Neuronal stem cell (in vitro differentiated cells): ENCODE data around the gene AMDHD2.

Source experiments
- DNase-seq: peaks from one replicate; pipeline ENCODE4 v3.0.0-alpha.2; 2013; ENCODE audit warnings: low spot score
- H2AFZ ChIP-seq: one replicate; pipeline ENCODE4 v1.6.1; 2013; ENCODE audit warnings: mild to moderate bottlenecking, low read length, inconsistent platforms
- H2AK5ac ChIP-seq: 2 replicates; pipeline ENCODE4 v1.6.1; 2013; ENCODE audit warnings: low read depth, mild to moderate bottlenecking, inconsistent platforms, low read length, moderate library complexity, mixed read lengths
- H2BK120ac ChIP-seq: 2 replicates; pipeline ENCODE4 v1.6.1; 2013; ENCODE audit warnings: low read depth, mild to moderate bottlenecking, inconsistent platforms, low read length, moderate library complexity, mixed read lengths
- H2BK12ac ChIP-seq: one replicate; pipeline ENCODE4 v1.6.1; 2013; ENCODE audit warnings: low read length, inconsistent platforms
- H2BK15ac ChIP-seq: 2 replicates; pipeline ENCODE4 v1.6.1; 2013; ENCODE audit warnings: mild to moderate bottlenecking, low read length, inconsistent platforms, mixed read lengths
- H2BK5ac ChIP-seq: one replicate; pipeline ENCODE4 v1.6.1; 2013; ENCODE audit warnings: inconsistent platforms, mild to moderate bottlenecking, low read length, moderate library complexity
- H3K14ac ChIP-seq: one replicate; pipeline ENCODE4 v1.6.1; 2013; ENCODE audit warnings: low read length, inconsistent platforms
- H3K18ac ChIP-seq: 2 replicates; pipeline ENCODE4 v1.6.1; 2013; ENCODE audit warnings: low read length, inconsistent platforms
- H3K23ac ChIP-seq: 2 replicates; pipeline ENCODE4 v1.6.1; 2013; ENCODE audit warnings: low read depth, mild to moderate bottlenecking, mixed read lengths, low read length, inconsistent platforms; ENCODE audit not compliant: poor library complexity
- H3K27ac ChIP-seq: replicated peaks from 3 replicates; pipeline ENCODE4 v1.5.1; 2013; ENCODE audit warnings: low read length, inconsistent platforms
- H3K27me3 ChIP-seq, 3 experiments: 2 replicates each; pipeline ENCODE4 v1.6.1; 2013; ENCODE audit warnings: low read length in 3 of 3, mild to moderate bottlenecking in 2 of 3, inconsistent platforms in 1 of 3, low read depth in 1 of 3, mixed read lengths in 1 of 3, moderate library complexity in 1 of 3; ENCODE audit not compliant: control insufficient read depth in 3 of 3, insufficient read depth in 3 of 3
- H3K36me3 ChIP-seq, 2 donors: replicated peaks in 1 of 2; 2 replicates each; pipeline ENCODE4 v1.6.1; 2013; ENCODE audit warnings: low read length in 2 of 2; ENCODE audit not compliant: control insufficient read depth in 2 of 2, insufficient read depth in 2 of 2
- H3K4ac ChIP-seq: 2 replicates; pipeline ENCODE4 v1.6.1; 2013; ENCODE audit warnings: inconsistent platforms, mild to moderate bottlenecking, low read length, moderate library complexity
- H3K4me1 ChIP-seq, 2 donors: 1 replicate in 1 of 2; 2 replicates in 1 of 2; pipeline ENCODE4 v1.6.1; 2013; ENCODE audit warnings: low read length in 2 of 2, low read depth in 1 of 2; ENCODE audit not compliant: control insufficient read depth in 2 of 2, insufficient read depth in 1 of 2
- H3K4me2 ChIP-seq: one replicate; pipeline ENCODE4 v1.6.1; 2013; ENCODE audit warnings: mild to moderate bottlenecking, low read length, inconsistent platforms; ENCODE audit not compliant: insufficient read depth, poor library complexity, severe bottlenecking
- H3K4me3 ChIP-seq, 2 donors: 2 replicates each; pipeline ENCODE4 v1.5.1; 2013; ENCODE audit warnings: low read length in 2 of 2, mild to moderate bottlenecking in 2 of 2, inconsistent platforms in 1 of 2, moderate library complexity in 1 of 2
- H3K79me1 ChIP-seq: one replicate; pipeline ENCODE4 v1.6.1; 2013; ENCODE audit warnings: low read depth, mild to moderate bottlenecking, inconsistent platforms, low read length, moderate library complexity
- H3K9ac ChIP-seq: one replicate; pipeline ENCODE4 v1.6.1; 2013; ENCODE audit warnings: mild to moderate bottlenecking, low read depth, low read length, inconsistent platforms; ENCODE audit not compliant: poor library complexity
- H3K9me3 ChIP-seq, 2 donors: replicated peaks in 1 of 2; 2 replicates each; pipeline versions ENCODE3 to v1.6.1; 2013; ENCODE audit warnings: low read length in 2 of 2, mild to moderate bottlenecking in 2 of 2, inconsistent platforms in 1 of 2, low read depth in 1 of 2, mixed read lengths in 1 of 2, moderate library complexity in 1 of 2; ENCODE audit not compliant: control insufficient read depth in 2 of 2, insufficient read depth in 1 of 2
- H4K8ac ChIP-seq: one replicate; pipeline ENCODE4 v1.6.1; 2013; ENCODE audit warnings: low read depth, mild to moderate bottlenecking, inconsistent platforms, low read length, moderate library complexity
- H4K91ac ChIP-seq: one replicate; pipeline ENCODE4 v1.6.1; 2013; ENCODE audit warnings: low read length, low read depth, mild to moderate bottlenecking, inconsistent platforms; ENCODE audit not compliant: poor library complexity
- WGBS, 2 donors: extraction: QIAGEN DNeasy Blood & Tissue Kit; methylation state at CpG; one replicate each; pipeline ENCODE4 v1.1.7; 2013; ENCODE audit warnings: missing lambda C conversion rate in 2 of 2, mixed read lengths in 1 of 2; ENCODE audit not compliant: insufficient read length in 2 of 2, insufficient replicate concordance in 1 of 2; ENCODE audit errors: extremely low coverage in 2 of 2; 5-methylcytosine and 5-hydroxymethylcytosine counted together

AMDHD2 gene

GRCh38 chr16:2476345-2476720 lies 43.8 kb upstream of the AMDHD2 start:
- Histone ChIP-seq H2BK12ac (no peak overlapping the region), H3K79me1 (peaks cover 13% of the 10 kb centered on the region), H3K36me3 (no peaks in the 10 kb centered on the region), H3K9me3 (no peaks in the 10 kb centered on the region), H3K27ac (no peak overlapping the region), H2BK120ac (no peak overlapping the region), H4K91ac (no peak overlapping the region), H2AFZ (no peak overlapping the region), H2BK5ac (no peak overlapping the region), H3K18ac (no peak overlapping the region), H3K9ac (no peak overlapping the region), H3K27me3 (peaks cover 0 to 22% (median 0%) of the 10 kb centered on the region in 3 experiments), H3K4ac (no peak overlapping the region), H2BK15ac (no peak overlapping the region), H3K14ac (no peak overlapping the region), H3K4me2 (no peak overlapping the region), H2AK5ac (no peak overlapping the region), H4K8ac (no peak overlapping the region), H3K23ac (no peak overlapping the region), H3K4me1 (peaks cover 14 to 15% of the 10 kb centered on the region in 2 donors), H3K4me3 (peak overlapping the region in 1 of 2 donors; percentile 79)
- WGBS, 2 donors, result no CpG with 5 or more reads among the region's 9 CpGs
- DNase-seq, result no peak

- Histone ChIP-seq H2BK120ac (no peak overlapping the region), H3K9ac (no peak overlapping the region), H3K36me3 (no peaks in the 10 kb centered on the region), H3K18ac (no peak overlapping the region), H2BK12ac (no peak overlapping the region), H2AFZ (no peak overlapping the region), H2BK5ac (no peak overlapping the region), H3K4ac (no peak overlapping the region), H3K23ac (no peak overlapping the region), H4K8ac (no peak overlapping the region), H4K91ac (no peak overlapping the region), H3K4me2 (no peak overlapping the region), H3K4me1 (peaks cover 10 to 14% of the 10 kb centered on the region in 2 donors), H3K79me1 (peaks cover 15% of the 10 kb centered on the region), H2BK15ac (no peak overlapping the region), H3K4me3 (no peak overlapping the region), H2AK5ac (no peak overlapping the region), H3K9me3 (no peaks in the 10 kb centered on the region), H3K27me3 (peaks cover 0 to 22% (median 0%) of the 10 kb centered on the region in 3 experiments), H3K14ac (no peak overlapping the region), H3K27ac (no peak overlapping the region)
- WGBS, 2 donors, result no CpG with 5 or more reads among the region's 3 CpGs
- DNase-seq, result no peak
Measured at GRCh38 chr16:2476741-2477140, 43.4 kb upstream of the AMDHD2 start.

GRCh38 chr16:2477327-2477726 lies 42.8 kb upstream of the AMDHD2 start:
- no peak overlapping the region for H2AK5ac ChIP-seq
- DNase-seq, result no peak
- H2BK5ac ChIP-seq, result no peak overlapping the region
- no peak overlapping the region for H4K91ac ChIP-seq
- H3K4ac ChIP-seq, result no peak overlapping the region
- H3K27ac ChIP-seq, result no peak overlapping the region
- H3K27me3 ChIP-seq, result peaks cover 0 to 19% (median 0%) of the 10 kb centered on the region in 3 experiments
- no peaks in the 10 kb centered on the region for H3K9me3 ChIP-seq
- H4K8ac ChIP-seq, result no peak overlapping the region
- no peaks in the 10 kb centered on the region for H3K36me3 ChIP-seq
- H3K4me1 ChIP-seq, result peaks cover 5 to 8% of the 10 kb centered on the region in 2 donors
- H3K23ac ChIP-seq, result no peak overlapping the region
- no peak overlapping the region for H2BK120ac ChIP-seq
- H3K4me3 ChIP-seq, result no peak overlapping the region
- no CpG with 5 or more reads among the region's 3 CpGs for WGBS, 2 donors
- H2BK15ac ChIP-seq, result no peak overlapping the region
- peaks cover 14% of the 10 kb centered on the region for H3K79me1 ChIP-seq
- H3K4me2 ChIP-seq, result no peak overlapping the region
- no peak overlapping the region for H3K14ac ChIP-seq
- no peak overlapping the region for H3K18ac ChIP-seq
- no peak overlapping the region for H3K9ac ChIP-seq
- no peak overlapping the region for H2BK12ac ChIP-seq
- no peak overlapping the region for H2AFZ ChIP-seq

- Histone ChIP-seq H3K79me1 (peaks cover 17% of the 10 kb centered on the region), H3K4me2 (no peak overlapping the region), H3K9me3 (no peaks in the 10 kb centered on the region), H2BK12ac (no peak overlapping the region), H3K27ac (no peak overlapping the region), H3K18ac (no peak overlapping the region), H3K23ac (peak overlapping the region; percentile 6), H3K4me1 (peaks cover 3 to 5% of the 10 kb centered on the region in 2 donors), H2BK15ac (no peak overlapping the region), H3K4ac (no peak overlapping the region), H2BK120ac (no peak overlapping the region), H3K4me3 (no peak overlapping the region), H2BK5ac (no peak overlapping the region), H2AFZ (no peak overlapping the region), H3K9ac (no peak overlapping the region), H3K36me3 (no peaks in the 10 kb centered on the region), H4K91ac (no peak overlapping the region), H3K27me3 (peaks cover 0 to 17% (median 0%) of the 10 kb centered on the region in 3 experiments), H4K8ac (no peak overlapping the region), H2AK5ac (no peak overlapping the region), H3K14ac (no peak overlapping the region)
- no CpG with 5 or more reads among the region's 8 CpGs for WGBS, 2 donors
- no peak for DNase-seq
Measured at GRCh38 chr16:2478279-2478678, 41.9 kb upstream of the AMDHD2 start.
